Upper lobe of left lung (tissue), 6 donors: Measurements from ENCODE around the gene UGGT2. TPM values are rescaled to one million over a fixed set of nuclear protein-coding genes. Genes with fewer than 3 reads are reported as not detected.

Experiments used
- ATAC-seq, 2 donors: fragments of 200-7000 bp; cut with Tn5 transposase; one replicate each; pipeline ENCODE4 v1.9.1; 2022; ENCODE audit warnings: mild to moderate bottlenecking in 2 of 2, moderate library complexity in 2 of 2; ENCODE audit not compliant: low FRiP score in 2 of 2
- DNase-seq, 2 donors: peaks; one replicate each; pipeline ENCODE4 v3.0.0-alpha.2; 2019 to 2020
- H3K27ac ChIP-seq, 4 donors: fragments of 200-600 bp; sonication (generic); one replicate each; pipeline ENCODE4 v1.5.1; 2016 to 2019
- H3K27me3 ChIP-seq, 4 donors: fragments of 200-600 bp; sonication (generic); one replicate each; pipeline ENCODE4 v1.5.1; 2017 to 2019
- H3K36me3 ChIP-seq, 4 donors: fragments of 200-600 bp; sonication (generic); one replicate each; pipeline ENCODE4 v1.5.1; 2016 to 2019
- H3K4me1 ChIP-seq, 4 donors: fragments of 200-600 bp; sonication (generic); one replicate each; pipeline ENCODE4 v1.5.1; 2018 to 2019
- H3K4me3 ChIP-seq, 4 donors: fragments of 200-600 bp; sonication (generic); one replicate each; pipeline ENCODE4 v1.5.1; 2017 to 2019; ENCODE audit warnings: mild to moderate bottlenecking in 2 of 4, moderate library complexity in 1 of 4
- H3K9me3 ChIP-seq, 4 donors: fragments of 200-600 bp; sonication (generic); one replicate each; pipeline ENCODE4 v1.5.1; 2018 to 2019
- CTCF ChIP-seq, 6 experiments: fragments of 450-650 bp in 4 of 6; fragments of 200-600 bp in 2 of 6; sonication (generic) in 2 of 6; IDR thresholded peaks; one replicate each; pipeline ENCODE4 v1.5.1; 2016 to 2019; ENCODE audit warnings: antibody characterized with exemption in 6 of 6
- EP300 ChIP-seq, 4 donors: sonication (generic); formaldehyde crosslinking; IDR thresholded peaks; one replicate each; pipeline ENCODE4 v1.5.1; 2017; ENCODE audit warnings: antibody characterized with exemption in 4 of 4, control low read depth in 2 of 4
- POLR2A ChIP-seq, 4 donors: fragments of 450-650 bp; IDR thresholded peaks; one replicate each; pipeline ENCODE4 v1.5.1; 2016 to 2017; ENCODE audit warnings: antibody characterized with exemption in 4 of 4, mild to moderate bottlenecking in 2 of 4
- POLR2AphosphoS5 ChIP-seq, 2 donors: sonication (generic); formaldehyde crosslinking; IDR thresholded peaks; one replicate each; pipeline ENCODE4 v1.5.1; 2017; ENCODE audit warnings: antibody characterized with exemption in 2 of 2
- WGBS, 2 donors: methylation state at CpG; one replicate each; pipeline ENCODE4 v1.1.5; 2017 to 2018; 5-methylcytosine and 5-hydroxymethylcytosine counted together
- total RNA-seq, 6 donors: library from RNA; depleted of rRNA in 4 of 6; stranded (reverse); fragments of >200 nt in 4 of 6; gene quantifications; one replicate each; pipeline versions ENCODE4 v1.1.0 to v1.2.1, GENCODE V29; 2016 to 2021
- donor health status: DM: no; HTN: no; CAD: no; lungs with moderate emphysema.
- donor health status: DM: no; HTN: yes; CAD: no; lungs with severe emphysema.

The UGGT2 gene
- total RNA-seq, 6 donors from 2014 or later: 13.0 to 44.8 (median 18.5) TPM

- Histone ChIP-seq H3K9me3 (peaks cover 0 to 7% (median 3%) of the 10 kb centered on the region in 4 donors), H3K4me3 (no peak overlapping the region), H3K4me1 (no peaks in the 10 kb centered on the region), H3K27ac (no peak overlapping the region), H3K36me3 (peaks cover 0 to 8% (median 0%) of the 10 kb centered on the region in 4 donors), H3K27me3 (no peaks in the 10 kb centered on the region)
- ATAC-seq: no peak
- TF ChIP-seq POLR2A (IDR thresholded peaks at IDR 0.05) (no peak), POLR2AphosphoS5 (IDR thresholded peaks at IDR 0.05) (no peak), EP300 (IDR thresholded peaks at IDR 0.05) (no peak)
- WGBS, 2 donors: 90 to 91% methylated on average over 2 of the region's 2 CpGs
- DNase-seq: no peak
Observed at GRCh38 chr13:96020931-96021330, 32.3 kb downstream of the UGGT2 start.

GRCh38 chr13:96020155-96020575 is 33.0 kb downstream of the UGGT2 start:
- Histone ChIP-seq H3K4me3 (no peak overlapping the region), H3K27me3 (no peaks in the 10 kb centered on the region), H3K36me3 (peaks cover 0 to 8% (median 0%) of the 10 kb centered on the region in 4 donors), H3K9me3 (peaks cover 0 to 7% (median 3%) of the 10 kb centered on the region in 4 donors), H3K4me1 (no peaks in the 10 kb centered on the region), H3K27ac (no peak overlapping the region)
- 59 to 60% methylated on average over 3 of the region's 3 CpGs for WGBS, 2 donors
- DNase-seq (peak in 1 of 2 donors; percentile 29), ATAC-seq (peak in 1 of 2 donors; percentile 69)
- no peak for TF ChIP-seq EP300 (IDR thresholded peaks at IDR 0.05)
- peak in 5 of 6 experiments; percentile 16 to 62 (median 37) for TF ChIP-seq CTCF (IDR thresholded peaks at IDR 0.05)
- no peak for TF ChIP-seq POLR2AphosphoS5 (IDR thresholded peaks at IDR 0.05)
- no peak for TF ChIP-seq POLR2A (IDR thresholded peaks at IDR 0.05)

GRCh38 chr13:96018135-96018534 is 35.1 kb downstream of the UGGT2 start:
- WGBS, 2 donors: 96 to 100% methylated on average over 3 of the region's 3 CpGs
- H3K27me3 ChIP-seq: no peaks in the 10 kb centered on the region
- peaks cover 0 to 8% (median 0%) of the 10 kb centered on the region in 4 donors for H3K36me3 ChIP-seq
- H3K27ac ChIP-seq: no peak overlapping the region
- no peak for DNase-seq
- no peak for ATAC-seq
- peaks cover 0 to 7% (median 3%) of the 10 kb centered on the region in 4 donors for H3K9me3 ChIP-seq
- no peak overlapping the region for H3K4me3 ChIP-seq
- TF ChIP-seq POLR2A (IDR thresholded peaks at IDR 0.05): no peak
- no peak for TF ChIP-seq POLR2AphosphoS5 (IDR thresholded peaks at IDR 0.05)
- TF ChIP-seq CTCF (IDR thresholded peaks at IDR 0.05): no peak
- TF ChIP-seq EP300 (IDR thresholded peaks at IDR 0.05): no peak
- H3K4me1 ChIP-seq: no peaks in the 10 kb centered on the region

- peaks cover 0 to 4% (median 1%) of the 10 kb centered on the region in 4 donors for H3K9me3 ChIP-seq
- peaks cover 0 to 3% (median 0%) of the 10 kb centered on the region in 4 donors for H3K36me3 ChIP-seq
- DNase-seq: no peak
- no peak for TF ChIP-seq POLR2AphosphoS5 (IDR thresholded peaks at IDR 0.05)
- TF ChIP-seq POLR2A (IDR thresholded peaks at IDR 0.05): no peak
- TF ChIP-seq CTCF (IDR thresholded peaks at IDR 0.05): no peak
- no peak for TF ChIP-seq EP300 (IDR thresholded peaks at IDR 0.05)
- ATAC-seq: no peak
- WGBS, 2 donors: 61 to 76% methylated on average over 1 of the region's 1 CpG
- no peaks in the 10 kb centered on the region for H3K27me3 ChIP-seq
- no peak overlapping the region for H3K4me3 ChIP-seq
- no peak overlapping the region for H3K27ac ChIP-seq
- H3K4me1 ChIP-seq: no peaks in the 10 kb centered on the region
Observed at GRCh38 chr13:96011291-96011872, 41.8 kb downstream of the UGGT2 start.

- TF ChIP-seq CTCF (IDR thresholded peaks at IDR 0.05): no peak
- TF ChIP-seq POLR2AphosphoS5 (IDR thresholded peaks at IDR 0.05): no peak
- TF ChIP-seq POLR2A (IDR thresholded peaks at IDR 0.05): no peak
- TF ChIP-seq EP300 (IDR thresholded peaks at IDR 0.05): no peak
- DNase-seq: no peak
- Histone ChIP-seq H3K9me3 (no peaks in the 10 kb centered on the region), H3K27me3 (no peaks in the 10 kb centered on the region), H3K4me3 (no peak overlapping the region), H3K27ac (no peak overlapping the region), H3K36me3 (no peaks in the 10 kb centered on the region), H3K4me1 (no peaks in the 10 kb centered on the region)
- no peak for ATAC-seq
Observed at GRCh38 chr13:96003304-96003703, 49.9 kb downstream of the UGGT2 start.
